Measurements from ENCODE around the gene UST.
"Not testable (repeated sequence)": the region's sequence is repeated elsewhere in the genome, so short reads cannot be mapped to it uniquely, and the experiment has no call there.

Gene UST

GRCh38 chr6:149006236-149006635, 259.4 kb downstream of the UST start:
- not testable (repeated sequence) for DNase-seq (ENCODE audit: low read depth in 2 of 2)

GRCh38 chr6:149006671-149007070, 259.8 kb downstream of the UST start:
- DNase-seq (ENCODE audit: low read depth in 2 of 2), result no peak

GRCh38 chr6:149007846-149008245, 261.0 kb downstream of the UST start:
- no peak for DNase-seq (ENCODE audit: low read depth in 2 of 2)

- DNase-seq (ENCODE audit: low read depth in 2 of 2), result no peak
Observed at GRCh38 chr6:149008741-149009140, 261.9 kb downstream of the UST start.

- DNase-seq (ENCODE audit: low read depth in 2 of 2), result no peak
Observed at GRCh38 chr6:149012040-149012545, 265.3 kb downstream of the UST start.

GRCh38 chr6:149013586-149014344, 266.9 kb downstream of the UST start:
- no peak for DNase-seq (ENCODE audit: low read depth in 2 of 2)

- no peak for DNase-seq (ENCODE audit: low read depth in 2 of 2)
Observed at GRCh38 chr6:149014631-149015534, 268.1 kb downstream of the UST start.

GRCh38 chr6:149015535-149016525, 269.0 kb downstream of the UST start:
- no peak for DNase-seq (ENCODE audit: low read depth in 2 of 2)

GRCh38 chr6:149016716-149017115, 269.9 kb downstream of the UST start:
- DNase-seq (ENCODE audit: low read depth in 2 of 2), result no peak

GRCh38 chr6:149020319-149020718, 273.5 kb downstream of the UST start:
- no peak for DNase-seq (ENCODE audit: low read depth in 2 of 2)

GRCh38 chr6:149024361-149024760, 277.5 kb downstream of the UST start:
- DNase-seq (ENCODE audit: low read depth in 2 of 2), result no peak

GRCh38 chr6:149025061-149025460, 278.2 kb downstream of the UST start:
- DNase-seq (ENCODE audit: low read depth in 2 of 2), result no peak

- DNase-seq (ENCODE audit: low read depth in 2 of 2), result no peak
Observed at GRCh38 chr6:149026530-149026942, 279.7 kb downstream of the UST start.

GRCh38 chr6:149027484-149027883, 280.7 kb downstream of the UST start:
- DNase-seq (ENCODE audit: low read depth in 2 of 2), result no peak

- no peak for DNase-seq (ENCODE audit: low read depth in 2 of 2)
Observed at GRCh38 chr6:149028767-149029405, 282.1 kb downstream of the UST start.

- no peak for DNase-seq (ENCODE audit: low read depth in 2 of 2)
Observed at GRCh38 chr6:149031201-149031858, 284.5 kb downstream of the UST start.

GRCh38 chr6:149031859-149032598, 285.2 kb downstream of the UST start:
- peak in 1 of 2 donors; percentile 52 for DNase-seq (ENCODE audit: low read depth in 2 of 2)

GRCh38 chr6:149032599-149033405, 286.0 kb downstream of the UST start:
- peak; percentile 55 to 56 for DNase-seq (ENCODE audit: low read depth in 2 of 2)

- DNase-seq (ENCODE audit: low read depth in 2 of 2), result no peak
Observed at GRCh38 chr6:149033454-149033853, 286.6 kb downstream of the UST start.

Data from stimulated activated CD8-positive, alpha-beta memory T cell treated with anti-CD3 and anti-CD28 coated beads, Interleukin-15, amount 100 ng/mL, for 48 hours (primary cell).